ENCODE results near the gene CDT1.

CDT1 gene

GRCh38 chr16:88793251-88793954, 10.2 kb upstream of the CDT1 start:
- Histone ChIP-seq H3K9ac (ENCODE audit: insufficient read length) (no peak overlapping the region), H3K4me3 (no peak overlapping the region), H3K9me3 (ENCODE audit: low read depth, low read length) (no peaks in the 10 kb centered on the region), H3K27ac (no peak overlapping the region), H3K36me3 (ENCODE audit: insufficient read depth, low read length) (no peaks in the 10 kb centered on the region)
- TF ChIP-seq FOXP2 (optimal IDR thresholded peaks at IDR 0.05; ENCODE audit: control extremely low read depth, extremely low read length, insufficient read depth) (no peak), EZH2 (IDR thresholded peaks at IDR 0.05) (no peak), POLR2AphosphoS5 (IDR thresholded peaks at IDR 0.05; ENCODE audit: borderline replicate concordance, low read depth, low read length) (no peak)
- DNase-seq (ENCODE audit: low read depth, low spot score): no peak

DNA sequence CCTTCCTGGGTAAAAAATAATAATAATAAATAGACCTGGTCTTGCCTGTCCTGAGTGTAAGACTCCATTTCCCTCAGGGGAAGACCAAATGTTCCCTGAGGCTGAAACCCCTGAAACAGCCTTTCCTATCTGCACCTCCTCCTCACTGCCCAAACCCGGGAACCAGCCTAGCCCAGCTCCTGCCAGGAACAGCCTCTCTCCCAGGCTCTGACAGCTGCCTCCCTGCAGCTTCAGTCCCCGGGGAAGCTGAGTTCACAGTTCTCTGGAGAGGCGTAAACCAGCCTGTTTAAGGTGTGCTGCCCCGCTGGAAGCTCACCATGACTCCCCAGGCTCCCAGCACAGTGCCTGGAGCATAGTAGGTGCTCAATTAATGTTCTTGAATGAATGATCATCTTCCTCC, 7.3 kb upstream of the CDT1 start:
- H3K4me3 ChIP-seq: no peak overlapping the region
- no peaks in the 10 kb centered on the region for H3K9me3 ChIP-seq (ENCODE audit: low read depth, low read length)
- DNase-seq (ENCODE audit: low read depth, low spot score): no peak
- H3K27ac ChIP-seq: no peak overlapping the region
- no peaks in the 10 kb centered on the region for H3K36me3 ChIP-seq (ENCODE audit: insufficient read depth, low read length)
- H3K9ac ChIP-seq (ENCODE audit: insufficient read length): no peak overlapping the region
- no peak for TF ChIP-seq POLR2AphosphoS5 (IDR thresholded peaks at IDR 0.05; ENCODE audit: borderline replicate concordance, low read depth, low read length)
- no peak for TF ChIP-seq FOXP2 (optimal IDR thresholded peaks at IDR 0.05; ENCODE audit: control extremely low read depth, extremely low read length, insufficient read depth)
- no peak for TF ChIP-seq EZH2 (IDR thresholded peaks at IDR 0.05)

DNA sequence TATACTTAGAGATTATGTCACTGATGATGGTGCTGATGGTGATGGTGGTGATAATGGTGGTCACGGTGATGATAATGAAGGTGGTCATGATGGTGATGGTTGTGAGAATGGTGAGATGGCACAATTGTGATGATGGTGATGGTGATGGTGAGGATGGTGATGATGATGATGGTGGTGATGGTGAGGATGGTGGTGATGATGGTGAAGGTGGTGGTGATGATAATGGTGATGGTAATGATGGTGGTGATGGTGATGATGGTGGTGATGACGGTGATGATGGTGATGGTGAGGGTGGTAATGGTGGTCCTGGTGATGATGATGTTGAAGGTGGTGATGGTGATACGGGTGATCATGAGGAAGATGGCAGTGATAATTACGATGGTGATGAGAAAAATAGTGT, 5.5 kb upstream of the CDT1 start:
- Histone ChIP-seq H3K9ac (ENCODE audit: insufficient read length) (no peak overlapping the region), H3K27ac (no peak overlapping the region), H3K9me3 (ENCODE audit: low read depth, low read length) (no peaks in the 10 kb centered on the region), H3K36me3 (ENCODE audit: insufficient read depth, low read length) (no peaks in the 10 kb centered on the region), H3K4me3 (no peak overlapping the region)
- no peak for TF ChIP-seq POLR2AphosphoS5 (IDR thresholded peaks at IDR 0.05; ENCODE audit: borderline replicate concordance, low read depth, low read length)
- TF ChIP-seq EZH2 (IDR thresholded peaks at IDR 0.05): no peak
- no peak for TF ChIP-seq FOXP2 (optimal IDR thresholded peaks at IDR 0.05; ENCODE audit: control extremely low read depth, extremely low read length, insufficient read depth)
- no peak for DNase-seq (ENCODE audit: low read depth, low spot score)

DNA sequence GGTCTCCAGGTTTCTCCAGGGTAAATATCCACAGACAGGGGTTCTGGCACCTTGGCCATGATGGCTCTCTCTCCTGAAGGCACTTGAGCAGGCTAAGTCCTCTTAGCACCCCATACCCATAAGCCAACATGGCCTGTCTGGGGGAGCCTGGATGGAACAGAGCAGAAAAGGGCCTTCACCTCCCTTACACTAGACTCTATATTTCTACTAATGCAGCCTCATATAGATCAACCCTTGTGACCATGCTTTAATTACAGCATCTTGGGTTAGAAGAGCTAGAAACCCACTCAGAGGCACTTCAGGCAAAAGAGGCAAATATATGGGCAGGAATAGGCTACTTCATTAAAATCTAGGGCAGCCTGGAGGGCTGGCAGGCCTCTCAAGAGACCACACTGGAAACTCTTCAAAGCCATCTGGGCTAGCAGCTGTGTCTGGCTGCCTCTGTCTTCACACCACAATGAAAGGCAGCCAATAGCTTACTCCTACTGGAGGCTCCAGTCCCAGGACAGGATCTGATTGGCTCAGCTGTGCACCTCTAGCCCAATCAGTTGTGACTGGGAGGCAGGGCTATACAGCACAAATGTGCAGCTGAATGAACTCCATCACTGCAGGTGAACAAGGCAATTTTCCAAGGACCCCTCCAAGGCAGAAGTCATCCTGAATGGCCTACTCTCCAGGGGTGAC, 4.7 kb upstream of the CDT1 start:
- DNase-seq (ENCODE audit: low read depth, low spot score): no peak
- Histone ChIP-seq H3K27ac (no peak overlapping the region), H3K9ac (ENCODE audit: insufficient read length) (no peak overlapping the region), H3K36me3 (ENCODE audit: insufficient read depth, low read length) (no peaks in the 10 kb centered on the region), H3K4me3 (no peak overlapping the region), H3K9me3 (ENCODE audit: low read depth, low read length) (no peaks in the 10 kb centered on the region)
- no peak for TF ChIP-seq EZH2 (IDR thresholded peaks at IDR 0.05)
- TF ChIP-seq POLR2AphosphoS5 (IDR thresholded peaks at IDR 0.05; ENCODE audit: borderline replicate concordance, low read depth, low read length): no peak
- TF ChIP-seq FOXP2 (optimal IDR thresholded peaks at IDR 0.05; ENCODE audit: control extremely low read depth, extremely low read length, insufficient read depth): no peak

DNA sequence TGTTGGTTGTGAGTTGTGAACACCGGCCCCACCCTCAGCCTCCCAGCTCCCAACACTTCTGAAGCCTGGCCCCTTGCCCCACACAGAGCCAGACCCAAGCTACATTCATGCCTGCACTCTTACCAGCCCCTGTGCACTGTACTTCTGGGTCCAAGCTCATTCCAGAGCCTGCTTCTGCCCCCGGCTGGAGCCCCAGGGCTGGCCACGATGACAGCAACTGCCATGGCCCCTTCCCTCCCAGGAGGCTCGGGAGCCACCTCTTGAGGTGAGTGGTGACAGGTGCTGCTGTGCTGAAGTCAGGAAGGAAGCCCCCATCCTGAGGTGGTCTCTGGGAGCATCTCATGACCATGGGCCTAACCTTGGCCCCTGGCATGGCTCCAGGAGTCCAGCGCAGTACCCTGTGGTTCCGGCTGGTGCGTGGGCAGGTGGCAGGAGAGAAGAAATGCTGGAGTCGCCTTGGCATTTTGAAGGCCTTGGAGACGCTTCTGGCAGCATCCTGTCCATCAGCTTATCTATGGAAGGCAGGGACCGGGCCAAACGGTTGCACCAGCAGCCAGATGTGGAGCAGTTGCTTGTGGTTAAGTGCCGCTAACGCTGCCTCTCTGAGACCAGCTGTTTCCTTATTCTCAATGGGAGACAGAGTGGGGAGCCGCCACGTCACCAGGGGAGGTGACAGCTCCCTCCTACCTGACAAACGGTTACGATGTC, 3.9 kb upstream of the CDT1 start:
- Histone ChIP-seq H3K27ac (no peak overlapping the region), H3K4me3 (no peak overlapping the region), H3K9me3 (ENCODE audit: low read depth, low read length) (no peaks in the 10 kb centered on the region), H3K9ac (ENCODE audit: insufficient read length) (no peak overlapping the region), H3K36me3 (ENCODE audit: insufficient read depth, low read length) (no peaks in the 10 kb centered on the region; the same call in 1 of the 2 replicates)
- TF ChIP-seq FOXP2 (optimal IDR thresholded peaks at IDR 0.05; ENCODE audit: control extremely low read depth, extremely low read length, insufficient read depth): no peak
- TF ChIP-seq EZH2 (IDR thresholded peaks at IDR 0.05): no peak
- no peak for TF ChIP-seq POLR2AphosphoS5 (IDR thresholded peaks at IDR 0.05; ENCODE audit: borderline replicate concordance, low read depth, low read length)
- DNase-seq (ENCODE audit: low read depth, low spot score): no peak

DNA sequence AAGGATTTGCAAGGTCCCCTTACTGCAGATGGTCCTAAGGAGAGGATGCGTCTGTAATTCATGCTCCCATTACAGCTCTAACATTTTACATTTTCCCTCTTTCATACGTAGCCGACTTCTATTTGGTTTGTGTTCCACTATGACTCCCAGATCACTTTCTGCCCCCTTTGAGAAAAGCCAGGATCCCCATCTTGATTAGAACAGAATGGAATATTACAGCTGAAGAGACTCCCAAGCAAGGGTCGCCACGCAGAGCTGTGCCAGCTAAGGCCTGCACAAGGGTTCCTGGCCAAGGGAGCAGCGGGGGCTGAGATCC, 3.4 kb upstream of the CDT1 start:
- H3K9me3 ChIP-seq (ENCODE audit: low read depth, low read length): no peaks in the 10 kb centered on the region
- H3K36me3 ChIP-seq (ENCODE audit: insufficient read depth, low read length): peaks cover 5% of the 10 kb centered on the region; the same call in 1 of the 2 replicates
- H3K4me3 ChIP-seq: no peak overlapping the region
- DNase-seq (ENCODE audit: low read depth, low spot score): no peak
- TF ChIP-seq EZH2 (IDR thresholded peaks at IDR 0.05): no peak
- TF ChIP-seq POLR2AphosphoS5 (IDR thresholded peaks at IDR 0.05; ENCODE audit: borderline replicate concordance, low read depth, low read length): no peak
- no peak for TF ChIP-seq FOXP2 (optimal IDR thresholded peaks at IDR 0.05; ENCODE audit: control extremely low read depth, extremely low read length, insufficient read depth)
- no peak overlapping the region for H3K27ac ChIP-seq
- no peak overlapping the region for H3K9ac ChIP-seq (ENCODE audit: insufficient read length)

GRCh38 chr16:88804173-88804551, 573 bp downstream of the CDT1 start:
- no peak for TF ChIP-seq POLR2AphosphoS5 (IDR thresholded peaks at IDR 0.05; ENCODE audit: borderline replicate concordance, low read depth, low read length)
- TF ChIP-seq EZH2 (IDR thresholded peaks at IDR 0.05): no peak
- TF ChIP-seq FOXP2 (optimal IDR thresholded peaks at IDR 0.05; ENCODE audit: control extremely low read depth, extremely low read length, insufficient read depth): no peak
- H3K9ac ChIP-seq (ENCODE audit: insufficient read length): peak overlapping the region; percentile 76

More at GRCh38 chr16:88804173-88804551, 573 bp downstream of the CDT1 start:
- DNase-seq (ENCODE audit: low read depth, low spot score): no peak
- Histone ChIP-seq H3K27ac (no peak overlapping the region; the same call in 1 of the 2 replicates), H3K4me3 (peak overlapping the region; percentile 78), H3K9me3 (ENCODE audit: low read depth, low read length) (no peaks in the 10 kb centered on the region), H3K36me3 (ENCODE audit: insufficient read depth, low read length) (peaks cover 33% of the 10 kb centered on the region; the same call in 1 of the 2 replicates)
